ENCODE data around the gene ANO4.
A peak's percentile ranks its signal among the peaks of the same experiment; 100 is the strongest.

Gene ANO4

DNA sequence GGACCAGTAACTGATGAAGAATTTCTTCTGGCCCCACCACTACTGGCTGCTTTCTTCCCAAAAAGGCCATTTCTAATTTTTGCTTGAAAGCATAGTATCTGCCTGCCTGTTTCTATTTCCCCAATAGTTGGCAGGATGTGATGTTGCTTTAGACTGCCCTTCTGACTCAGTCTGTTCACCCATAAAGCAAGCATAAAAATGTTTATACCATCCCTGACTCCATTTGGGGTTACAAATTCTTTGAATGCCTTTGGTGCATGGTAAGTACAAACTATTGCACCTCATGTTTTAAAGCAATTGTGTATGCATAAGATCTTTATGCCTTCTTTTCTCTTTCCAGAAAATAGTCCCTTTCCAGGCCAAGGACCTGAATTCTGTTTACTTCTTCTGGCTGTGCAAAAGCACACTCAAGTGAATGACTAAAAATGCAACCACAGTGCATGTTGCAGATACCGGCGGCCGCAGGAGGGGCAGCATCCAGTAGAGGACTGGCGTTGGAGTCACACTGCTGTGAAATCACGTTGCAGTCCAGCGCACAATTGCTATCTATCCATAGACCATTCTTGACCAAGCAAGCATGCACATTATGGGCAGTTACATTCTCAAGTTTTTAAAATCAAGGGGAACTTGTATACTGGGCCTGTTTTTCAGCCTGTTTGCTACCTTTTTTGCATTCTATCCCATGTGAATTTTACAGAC, 333.1 kb downstream of the ANO4 start:
- H3K27ac ChIP-seq, result no peak overlapping the region
- TF ChIP-seq ZFX (IDR thresholded peaks at IDR 0.05; ENCODE audit: borderline replicate concordance), result no peak
- TF ChIP-seq, protein P1, sequence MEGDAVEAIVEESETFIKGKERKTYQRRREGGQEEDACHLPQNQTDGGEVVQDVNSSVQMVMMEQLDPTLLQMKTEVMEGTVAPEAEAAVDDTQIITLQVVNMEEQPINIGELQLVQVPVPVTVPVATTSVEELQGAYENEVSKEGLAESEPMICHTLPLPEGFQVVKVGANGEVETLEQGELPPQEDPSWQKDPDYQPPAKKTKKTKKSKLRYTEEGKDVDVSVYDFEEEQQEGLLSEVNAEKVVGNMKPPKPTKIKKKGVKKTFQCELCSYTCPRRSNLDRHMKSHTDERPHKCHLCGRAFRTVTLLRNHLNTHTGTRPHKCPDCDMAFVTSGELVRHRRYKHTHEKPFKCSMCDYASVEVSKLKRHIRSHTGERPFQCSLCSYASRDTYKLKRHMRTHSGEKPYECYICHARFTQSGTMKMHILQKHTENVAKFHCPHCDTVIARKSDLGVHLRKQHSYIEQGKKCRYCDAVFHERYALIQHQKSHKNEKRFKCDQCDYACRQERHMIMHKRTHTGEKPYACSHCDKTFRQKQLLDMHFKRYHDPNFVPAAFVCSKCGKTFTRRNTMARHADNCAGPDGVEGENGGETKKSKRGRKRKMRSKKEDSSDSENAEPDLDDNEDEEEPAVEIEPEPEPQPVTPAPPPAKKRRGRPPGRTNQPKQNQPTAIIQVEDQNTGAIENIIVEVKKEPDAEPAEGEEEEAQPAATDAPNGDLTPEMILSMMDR (IDR thresholded peaks at IDR 0.05), result no peak

DNA sequence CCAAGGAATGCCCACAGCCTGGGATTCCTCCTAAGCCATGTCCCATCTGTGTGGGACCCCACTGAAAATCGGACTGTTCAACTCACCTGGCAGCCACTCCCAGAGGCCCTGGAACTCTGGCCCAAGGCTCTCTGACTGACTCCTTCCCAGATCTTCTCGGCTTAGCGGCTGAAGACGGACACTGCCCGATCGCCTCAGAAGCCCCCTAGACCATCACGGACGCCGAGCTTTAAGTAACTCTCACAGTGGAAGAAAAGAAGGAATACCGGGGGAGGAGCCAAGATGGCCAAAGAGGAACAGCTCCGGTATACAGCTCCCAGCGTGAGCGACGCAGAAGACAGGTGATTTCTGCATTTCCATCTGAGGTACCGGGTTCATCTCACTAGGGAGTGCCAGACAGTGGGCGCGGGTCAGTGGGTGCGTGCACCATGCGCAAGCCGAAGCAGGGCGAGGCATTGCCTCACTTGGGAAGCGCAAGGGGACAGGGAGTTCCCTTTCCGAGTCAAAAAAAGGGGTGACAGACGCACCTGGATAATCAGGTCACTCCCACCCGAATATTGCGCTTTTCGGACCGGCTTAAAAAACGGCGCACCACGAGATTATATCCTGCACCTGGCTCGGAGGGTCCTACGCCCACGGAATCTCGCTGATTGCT, 351.3 kb downstream of the ANO4 start:
- H3K27ac ChIP-seq, result peak overlapping the region; percentile 40; the same call in 1 of the 2 replicates

DNA sequence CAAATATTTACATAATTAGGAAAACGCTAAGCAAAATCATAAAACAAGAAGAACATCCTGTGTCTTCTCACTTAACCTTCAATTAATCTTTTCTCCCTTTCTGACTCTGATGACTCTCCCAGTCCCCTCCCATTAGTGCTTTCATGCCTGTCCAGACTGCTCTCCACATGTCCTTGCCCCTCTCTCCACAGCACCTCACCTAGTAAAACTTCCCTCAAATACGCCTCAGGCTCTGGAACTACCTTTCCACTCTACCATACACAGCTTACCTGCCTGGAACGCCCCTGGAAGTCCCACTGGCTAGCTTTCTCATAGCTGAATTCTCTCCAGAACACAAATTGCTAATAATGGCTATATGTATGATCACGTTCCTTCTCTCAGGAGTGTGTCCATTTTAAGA, 370.7 kb downstream of the ANO4 start:
- TF ChIP-seq, protein P1 (IDR thresholded peaks at IDR 0.05), result no peak
- TF ChIP-seq ZFX (IDR thresholded peaks at IDR 0.05; ENCODE audit: borderline replicate concordance), result no peak

DNA sequence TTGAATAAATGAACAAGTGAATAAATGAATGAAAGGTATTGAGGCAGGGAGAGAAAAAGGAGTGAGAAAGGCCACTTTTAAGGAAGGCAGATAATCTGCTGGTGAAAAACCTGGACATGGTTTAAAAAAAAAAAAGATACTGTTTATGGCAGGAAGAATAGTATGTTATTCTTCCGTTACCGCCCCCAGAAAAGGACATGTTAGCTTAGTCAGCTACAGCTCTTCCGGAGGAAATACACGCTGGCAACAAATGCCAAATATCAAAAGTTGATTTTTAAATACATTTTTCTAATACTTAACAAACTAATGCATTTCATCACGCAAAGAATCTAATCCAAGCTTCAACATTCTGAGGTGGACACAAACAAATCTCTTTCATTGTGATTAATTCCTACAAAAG, 372.3 kb downstream of the ANO4 start:
- H3K27ac ChIP-seq, result no peak overlapping the region
- TF ChIP-seq, protein P1 (IDR thresholded peaks at IDR 0.05), result no peak
- no peak for TF ChIP-seq ZFX (IDR thresholded peaks at IDR 0.05; ENCODE audit: borderline replicate concordance)

More for the DNA sequence above, 370.7 kb downstream of the ANO4 start:
- peak overlapping the region; percentile 33 for H3K27ac ChIP-seq

DNA sequence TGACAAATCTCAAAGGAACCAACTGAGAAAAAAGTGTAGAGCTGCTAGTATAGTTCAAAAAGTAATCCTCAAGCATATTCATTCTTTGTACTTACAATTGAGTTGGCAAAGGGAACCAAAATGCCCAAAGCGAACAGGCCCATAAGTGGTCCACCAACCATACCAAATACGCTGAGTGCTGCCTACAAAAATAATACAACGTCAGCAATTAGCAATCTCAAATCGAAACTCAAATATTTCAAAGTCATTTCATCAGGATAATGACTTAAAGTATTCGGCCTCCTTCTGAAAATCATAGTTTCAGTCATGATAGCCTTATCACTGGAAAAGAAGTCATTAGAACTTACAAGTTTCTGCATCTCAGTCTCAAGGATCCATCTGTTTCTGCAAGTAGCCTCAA, 373.4 kb downstream of the ANO4 start:
- no peak for TF ChIP-seq ZFX (IDR thresholded peaks at IDR 0.05; ENCODE audit: borderline replicate concordance)
- TF ChIP-seq, protein P1 (IDR thresholded peaks at IDR 0.05), result no peak
- no peak overlapping the region for H3K27ac ChIP-seq

DNA sequence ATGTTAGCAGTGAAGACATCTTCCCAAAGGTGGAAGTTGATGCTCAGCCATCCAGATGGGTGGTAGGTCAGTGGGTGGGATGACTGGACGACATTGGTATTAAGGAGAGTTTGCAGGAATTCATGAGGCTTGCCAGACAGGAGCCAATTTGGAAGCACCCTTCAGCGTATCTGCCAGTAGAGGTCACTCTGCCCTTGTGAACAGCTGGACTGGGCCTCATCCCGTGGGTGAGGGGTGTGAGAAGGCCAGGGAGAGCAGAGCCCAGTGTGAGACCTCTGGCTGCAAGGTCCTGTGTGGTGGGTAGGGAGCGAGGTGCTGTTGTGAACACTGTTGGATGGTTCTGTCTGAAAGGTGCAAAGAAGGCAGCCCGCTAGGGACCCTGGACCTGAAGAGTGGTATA, 377.7 kb downstream of the ANO4 start:
- H3K27ac ChIP-seq, result no peak overlapping the region
- no peak for TF ChIP-seq ZFX (IDR thresholded peaks at IDR 0.05; ENCODE audit: borderline replicate concordance)
- TF ChIP-seq, protein P1 (IDR thresholded peaks at IDR 0.05), result peak; percentile 74

DNA sequence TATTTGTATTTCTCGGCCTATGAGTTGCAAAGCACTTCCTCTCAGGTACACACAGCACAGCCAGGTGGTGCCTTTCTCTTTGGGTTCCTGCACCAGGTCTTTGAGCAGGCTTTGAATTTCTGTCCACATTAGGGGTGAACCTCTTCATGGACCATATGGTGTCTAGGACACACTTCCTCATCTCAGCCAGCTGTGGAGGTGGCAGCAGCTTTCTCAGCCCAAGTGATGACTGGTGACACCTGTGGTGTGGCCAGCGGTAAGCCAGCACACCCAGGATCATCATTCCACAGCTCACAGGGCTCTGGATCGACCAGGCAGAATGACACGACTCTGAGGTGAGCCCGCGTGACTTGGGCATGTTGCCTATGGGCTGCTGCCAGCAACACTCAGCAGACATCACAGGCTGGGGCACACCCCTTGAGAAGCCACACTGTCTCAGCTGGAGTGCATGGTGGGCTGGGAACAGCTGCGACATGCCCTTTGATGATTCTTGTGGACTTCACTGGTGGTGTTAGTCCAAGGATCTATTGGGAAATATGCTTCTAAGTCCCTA, 378.7 kb downstream of the ANO4 start:
- no peak for TF ChIP-seq ZFX (IDR thresholded peaks at IDR 0.05; ENCODE audit: borderline replicate concordance)
- TF ChIP-seq, protein P1 (IDR thresholded peaks at IDR 0.05), result no peak
- no peak overlapping the region for H3K27ac ChIP-seq
